SW480 (cell line): ENCODE measurements around the gene SPDYC.
A peak's percentile ranks its signal among the peaks of the same experiment; 100 is the strongest.

Source experiments
- DNase-seq: peaks from one replicate; pipeline ENCODE4 v3.0.0-alpha.2; 2016; ENCODE audit warnings: low spot score

The SPDYC gene

DNA sequence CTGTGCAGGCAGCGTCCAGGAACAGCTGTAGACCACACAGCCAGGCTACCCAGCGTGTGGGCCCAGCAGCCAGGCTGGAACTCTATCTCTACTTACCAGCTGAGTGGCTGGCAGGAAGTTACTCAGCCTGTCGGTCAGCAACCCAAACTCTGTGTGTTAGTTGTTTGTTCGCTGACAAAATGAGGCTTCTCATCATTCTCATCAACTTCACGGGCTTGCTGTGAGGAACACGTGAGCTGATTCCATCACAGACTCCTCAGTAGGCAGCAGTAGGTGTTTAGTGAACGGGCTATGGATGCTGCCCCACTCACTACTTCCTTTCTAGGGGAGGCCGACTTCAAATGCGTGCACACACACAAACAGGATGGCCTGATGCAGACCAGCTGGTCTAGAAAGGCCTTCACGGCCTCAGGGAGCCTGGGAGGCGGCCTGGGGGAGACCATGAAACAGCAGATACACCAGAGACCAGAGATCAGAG lies 830 bp upstream of the SPDYC start:
- no peak for DNase-seq

DNA sequence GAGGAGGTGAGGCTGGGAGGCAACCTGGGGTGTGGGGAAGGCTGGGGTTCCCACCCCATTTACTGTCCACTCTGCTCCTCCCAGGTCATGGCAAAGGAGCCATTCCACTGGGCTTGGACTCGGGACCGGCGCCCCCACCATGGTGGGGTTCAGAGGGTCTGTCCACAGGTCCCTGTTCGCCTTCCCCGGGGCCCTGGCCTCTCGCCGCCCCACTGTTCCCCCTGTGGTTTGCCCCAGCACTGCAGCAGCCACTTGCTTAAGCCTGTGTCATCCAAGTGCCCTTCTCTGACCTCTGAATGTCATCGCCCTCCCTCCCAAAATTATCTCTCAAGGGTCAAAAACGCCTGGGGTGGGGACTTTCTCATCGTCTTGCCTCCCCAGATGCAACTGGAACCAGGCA lies 2.6 kb downstream of the SPDYC start:
- DNase-seq: no peak

DNA sequence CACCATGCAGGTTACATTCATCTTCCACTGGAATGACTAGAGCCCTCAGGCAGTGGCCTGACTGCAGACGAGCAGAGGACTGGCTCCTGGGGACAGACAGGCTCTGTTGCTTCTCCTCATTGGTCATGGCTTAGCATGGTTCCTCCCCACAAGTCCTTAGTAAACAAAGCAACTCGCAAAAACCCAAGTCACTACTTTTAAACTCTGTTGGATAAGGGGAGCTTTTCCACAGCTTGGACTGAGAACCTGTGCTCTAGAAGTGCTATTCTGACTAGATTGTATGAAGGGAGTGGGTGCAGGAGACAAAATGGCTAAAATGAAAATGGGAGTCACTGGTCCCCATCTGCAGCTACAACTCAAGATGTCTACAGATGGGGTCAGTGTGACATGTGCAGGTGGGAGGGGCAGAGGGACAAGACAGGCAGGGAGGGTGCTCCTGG lies 4.6 kb downstream of the SPDYC start:
- DNase-seq: peak; percentile 16

DNA sequence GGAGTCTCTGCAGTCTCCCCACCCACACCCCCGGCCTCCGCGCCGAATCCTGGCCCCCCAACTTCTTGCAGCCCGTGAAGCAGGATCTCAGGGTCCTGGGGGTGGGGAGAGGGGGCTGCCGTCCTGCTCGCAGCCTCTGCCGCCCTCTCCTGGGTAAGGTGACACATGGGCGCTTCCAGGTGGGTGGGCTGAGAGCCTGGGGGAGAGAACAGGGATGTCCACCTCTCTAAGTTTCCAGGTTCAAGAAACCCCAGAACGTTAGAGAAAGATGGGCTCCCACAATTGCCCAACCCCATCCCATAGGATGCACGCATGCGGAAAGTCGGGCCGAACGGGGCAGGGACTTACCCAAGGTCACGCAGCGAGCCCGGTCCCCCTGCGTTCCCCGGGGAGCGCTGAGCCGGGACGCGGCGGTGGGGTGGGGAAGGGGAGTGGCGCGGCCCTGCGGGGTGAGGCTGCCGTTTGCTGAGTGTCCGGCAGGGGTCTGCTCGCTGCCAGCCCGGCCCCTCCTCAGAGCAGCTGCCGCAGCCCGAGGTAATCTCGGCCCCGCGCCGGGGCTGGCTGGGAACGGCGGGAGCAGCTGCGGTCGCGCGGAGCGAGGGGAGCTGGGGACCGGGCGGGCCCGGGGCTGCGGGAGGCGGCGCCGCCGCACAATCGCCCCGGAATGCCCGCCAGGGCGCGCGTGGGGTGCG lies 11.0 kb downstream of the SPDYC start:
- DNase-seq: peak; percentile 71

DNA sequence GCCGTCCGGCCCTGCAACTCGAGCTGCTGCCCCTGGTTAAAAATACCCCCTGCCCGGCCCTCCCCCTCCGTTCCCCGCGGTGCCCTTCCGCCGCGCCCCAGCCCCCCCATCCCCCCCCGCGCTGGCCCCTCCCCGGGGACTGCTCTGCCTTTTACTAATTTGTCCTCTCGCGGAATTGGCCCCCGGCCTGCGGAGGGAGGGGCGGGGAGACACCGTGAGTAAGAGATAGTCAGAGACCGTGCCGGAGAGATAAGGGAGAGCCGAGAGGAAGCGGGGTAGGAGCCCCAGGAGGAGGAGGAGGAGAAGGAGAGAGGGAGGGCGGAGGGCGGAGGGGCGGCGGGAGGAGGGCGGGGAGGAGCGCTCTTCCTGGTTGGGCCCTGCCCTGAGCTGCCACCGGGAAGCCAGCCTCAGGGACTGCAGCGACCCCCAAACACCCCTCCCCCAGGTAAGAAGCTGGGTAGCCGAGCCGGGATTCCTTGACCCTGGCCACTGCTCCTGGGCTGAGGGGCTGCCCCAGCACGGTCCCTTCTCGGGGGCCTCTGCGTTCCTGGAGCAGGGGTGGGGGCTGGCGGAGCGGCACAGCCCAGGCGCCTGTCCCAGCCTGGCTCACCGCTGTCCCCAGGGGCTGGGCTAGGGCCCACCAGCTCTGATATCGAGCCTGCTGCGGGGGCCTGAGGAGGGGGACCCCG lies 11.7 kb downstream of the SPDYC start, which contains the start of gene CAPN1:
CAPN1 (plus strand) TSS at position 360 of the 689 bp plus-strand sequence. CDS start 774 bp downstream, outside the sequence.
- DNase-seq: peak; percentile 87

DNA sequence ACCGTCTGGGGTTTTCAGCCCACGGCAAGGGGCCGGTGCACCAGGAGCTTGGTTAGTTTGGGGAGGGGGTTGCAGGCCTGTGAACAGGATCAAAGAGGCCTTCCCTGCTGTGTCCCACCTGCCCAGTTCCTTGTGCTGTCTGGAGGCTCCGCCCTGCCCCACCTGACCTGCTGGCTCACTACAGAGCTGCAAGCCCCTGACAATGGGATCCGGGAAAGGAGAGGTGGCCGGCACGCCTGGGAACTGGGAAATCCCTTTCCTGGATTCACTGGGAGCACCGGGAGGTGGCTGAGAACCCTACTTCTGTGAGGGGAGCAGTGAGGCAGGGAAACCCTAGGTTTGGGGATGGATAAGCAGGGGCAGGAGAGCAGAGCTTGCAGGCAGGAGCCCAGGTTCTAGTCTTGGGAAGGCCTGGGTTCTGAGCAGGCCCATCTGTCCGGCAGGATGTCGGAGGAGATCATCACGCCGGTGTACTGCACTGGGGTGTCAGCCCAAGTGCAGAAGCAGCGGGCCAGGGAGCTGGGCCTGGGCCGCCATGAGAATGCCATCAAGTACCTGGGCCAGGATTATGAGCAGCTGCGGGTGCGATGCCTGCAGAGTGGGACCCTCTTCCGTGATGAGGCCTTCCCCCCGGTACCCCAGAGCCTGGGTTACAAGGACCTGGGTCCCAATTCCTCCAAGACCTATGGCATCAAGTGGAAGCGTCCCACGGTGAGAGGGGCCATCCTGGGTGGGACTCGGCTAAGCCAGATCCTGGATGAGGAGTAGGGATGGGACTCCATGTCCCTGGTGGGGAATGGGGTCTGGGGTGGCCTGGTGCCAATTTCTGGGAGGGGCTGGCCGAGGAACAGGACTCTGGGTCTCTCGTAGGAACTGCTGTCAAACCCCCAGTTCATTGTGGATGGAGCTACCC lies 12.5 kb downstream of the SPDYC start:
- DNase-seq: peak; percentile 69

DNA sequence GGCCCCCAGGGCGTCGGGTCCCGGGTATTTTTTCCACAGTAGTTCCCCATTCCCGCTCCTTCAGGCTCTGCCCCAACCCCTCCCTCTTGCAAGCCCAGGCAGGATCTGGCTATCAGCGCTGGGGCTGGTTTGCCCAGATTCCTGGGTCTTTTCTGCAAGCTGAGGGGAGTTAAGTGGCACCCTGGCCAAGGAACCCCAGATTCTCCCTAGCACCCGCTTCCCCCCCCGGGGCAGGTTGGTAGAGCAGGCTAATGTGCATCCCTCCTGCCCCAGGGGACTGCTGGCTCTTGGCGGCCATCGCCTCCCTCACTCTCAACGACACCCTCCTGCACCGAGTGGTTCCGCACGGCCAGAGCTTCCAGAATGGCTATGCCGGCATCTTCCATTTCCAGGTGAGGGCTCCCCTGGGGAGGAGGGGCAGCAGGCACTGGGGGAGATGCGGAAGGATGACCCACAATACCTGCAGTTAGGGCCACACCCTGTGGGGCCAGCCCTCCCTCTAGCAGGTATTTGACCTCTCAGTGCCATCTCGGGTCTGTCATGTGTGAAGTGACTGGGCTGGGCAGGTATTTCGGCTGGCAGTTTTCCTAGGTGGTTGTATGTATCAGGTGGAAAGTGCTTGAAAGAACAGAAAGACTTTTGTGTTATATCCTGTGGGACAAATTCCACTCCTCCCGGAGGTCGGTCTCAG lies 13.3 kb downstream of the SPDYC start:
- DNase-seq: peak; percentile 86

DNA sequence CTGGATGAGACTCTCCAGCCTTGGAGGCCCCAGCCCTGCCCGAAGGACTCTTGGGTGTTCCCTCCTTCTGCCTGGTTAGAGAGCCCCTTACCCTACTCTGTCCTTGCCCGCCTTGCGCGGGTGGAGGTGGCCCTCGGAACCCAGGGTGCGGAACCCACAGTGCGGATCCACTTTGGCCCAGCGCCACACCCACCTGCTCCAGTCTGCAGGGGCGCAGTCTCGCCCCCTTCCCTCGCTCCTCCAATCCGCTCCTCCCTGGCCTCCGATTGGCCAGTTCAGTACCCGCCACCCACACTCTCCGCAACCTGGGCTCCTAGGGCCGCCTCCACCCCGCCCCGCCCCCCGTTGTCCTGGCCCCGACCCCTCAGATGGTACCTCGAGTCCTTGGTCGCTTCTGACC lies 14.1 kb downstream of the SPDYC start:
- no peak for DNase-seq

DNA sequence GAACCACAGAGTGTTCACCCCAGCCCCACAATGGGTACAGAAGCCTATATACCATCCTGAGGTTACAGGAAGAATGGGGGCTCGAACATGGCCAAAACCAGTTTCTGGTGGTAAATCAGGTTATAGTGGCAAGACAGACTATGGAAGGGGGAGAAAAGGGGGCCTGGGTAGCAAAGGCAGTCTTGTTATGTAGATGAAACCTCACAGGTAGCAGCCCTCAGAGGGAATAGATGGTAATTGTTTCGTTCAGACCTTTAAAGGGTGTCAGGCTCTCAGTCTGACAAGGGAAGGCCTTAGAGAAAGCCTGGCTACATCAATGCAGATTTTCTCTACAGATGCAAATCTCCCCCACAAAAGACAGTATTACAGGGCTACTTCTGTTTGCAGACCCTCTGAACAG lies 15.1 kb downstream of the SPDYC start:
- no peak for DNase-seq

DNA sequence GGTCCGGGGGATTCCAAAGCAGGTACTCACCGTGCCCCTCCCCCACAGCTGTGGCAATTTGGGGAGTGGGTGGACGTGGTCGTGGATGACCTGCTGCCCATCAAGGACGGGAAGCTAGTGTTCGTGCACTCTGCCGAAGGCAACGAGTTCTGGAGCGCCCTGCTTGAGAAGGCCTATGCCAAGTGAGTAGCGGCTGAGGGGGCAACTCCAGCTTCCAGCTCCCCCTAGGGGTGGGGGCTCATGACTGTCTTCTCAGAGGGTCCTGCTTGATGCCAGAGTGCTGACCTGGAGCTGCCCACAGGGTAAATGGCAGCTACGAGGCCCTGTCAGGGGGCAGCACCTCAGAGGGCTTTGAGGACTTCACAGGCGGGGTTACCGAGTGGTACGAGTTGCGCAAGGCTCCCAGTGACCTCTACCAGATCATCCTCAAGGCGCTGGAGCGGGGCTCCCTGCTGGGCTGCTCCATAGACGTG lies 15.9 kb downstream of the SPDYC start:
- DNase-seq: no peak

DNA sequence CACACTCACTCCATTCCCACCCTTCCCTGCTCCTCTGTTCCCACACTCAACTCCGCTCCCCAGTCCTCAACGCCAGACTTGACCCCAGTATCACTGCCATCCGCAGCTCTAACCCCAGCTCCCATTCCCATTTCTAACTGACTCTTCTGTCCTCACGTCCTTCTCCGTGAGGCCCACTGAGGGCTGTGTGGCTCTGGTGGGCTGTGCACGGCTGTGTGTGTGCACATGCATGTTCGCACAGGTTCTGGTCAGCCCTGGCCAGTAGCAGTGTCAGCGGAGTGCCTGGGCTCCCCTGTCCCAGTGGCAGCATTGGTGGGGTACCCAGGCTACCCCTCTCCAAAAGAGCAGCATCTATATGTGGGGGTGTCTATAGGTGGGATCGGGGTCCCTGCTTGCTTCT lies 16.7 kb downstream of the SPDYC start:
- DNase-seq: no peak

DNA sequence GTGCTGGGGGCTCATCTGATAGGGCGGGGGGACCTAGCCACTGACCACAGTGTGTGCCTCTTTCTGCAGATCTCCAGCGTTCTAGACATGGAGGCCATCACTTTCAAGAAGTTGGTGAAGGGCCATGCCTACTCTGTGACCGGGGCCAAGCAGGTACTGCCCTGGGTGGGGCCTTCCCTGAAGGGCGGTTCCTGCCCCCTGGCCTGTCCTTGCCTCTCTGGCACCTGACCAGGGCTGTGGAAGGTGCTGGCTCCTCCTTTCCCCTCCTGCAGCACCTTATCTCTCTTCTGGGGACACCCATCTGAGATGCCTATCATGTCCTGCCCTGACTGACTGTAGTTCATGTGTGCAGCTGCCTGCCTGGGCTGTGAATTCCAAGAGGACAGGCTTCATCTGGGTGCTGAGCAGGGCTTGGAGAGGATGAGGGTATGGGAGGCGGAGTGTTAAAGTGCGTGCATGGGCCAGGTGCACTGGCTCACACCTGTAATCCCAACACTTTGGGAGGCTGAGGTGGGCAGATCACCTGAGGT lies 17.2 kb downstream of the SPDYC start:
- no peak for DNase-seq

DNA sequence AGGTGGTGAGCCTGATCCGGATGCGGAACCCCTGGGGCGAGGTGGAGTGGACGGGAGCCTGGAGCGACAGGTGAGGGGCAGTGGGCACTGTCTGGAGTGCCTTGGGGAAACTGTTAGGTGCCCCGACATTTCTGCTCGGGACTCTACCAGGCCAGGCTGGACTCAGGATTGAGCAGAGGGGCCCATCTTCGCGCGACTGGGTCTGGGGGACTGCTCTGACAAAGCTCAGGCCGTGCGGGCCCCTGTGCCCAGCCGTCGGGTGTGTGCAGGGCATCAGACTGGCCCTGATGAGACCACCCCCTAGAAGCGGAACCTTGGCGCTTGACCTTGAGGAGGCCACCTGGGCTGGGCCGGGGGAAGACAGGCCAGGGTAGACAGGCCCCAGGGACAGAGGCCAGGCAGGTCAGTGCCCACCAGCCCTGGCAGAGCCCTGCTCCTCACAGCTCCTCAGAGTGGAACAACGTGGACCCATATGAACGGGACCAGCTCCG lies 18.0 kb downstream of the SPDYC start:
- no peak for DNase-seq

DNA sequence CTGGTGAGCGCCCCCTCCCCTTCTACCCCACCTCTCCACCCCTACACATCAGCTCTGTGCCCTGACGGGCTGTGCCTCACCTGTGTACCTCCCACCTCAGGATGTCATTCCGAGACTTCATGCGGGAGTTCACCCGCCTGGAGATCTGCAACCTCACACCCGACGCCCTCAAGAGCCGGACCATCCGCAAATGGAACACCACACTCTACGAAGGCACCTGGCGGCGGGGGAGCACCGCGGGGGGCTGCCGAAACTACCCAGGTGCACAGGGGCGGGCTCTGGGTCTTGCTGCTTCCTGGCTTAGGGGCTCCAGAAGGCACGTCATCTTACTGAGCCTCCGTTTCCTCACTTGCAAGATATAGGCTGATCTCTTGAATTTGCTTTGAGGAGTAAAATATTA lies 18.5 kb downstream of the SPDYC start:
- DNase-seq: no peak

DNA sequence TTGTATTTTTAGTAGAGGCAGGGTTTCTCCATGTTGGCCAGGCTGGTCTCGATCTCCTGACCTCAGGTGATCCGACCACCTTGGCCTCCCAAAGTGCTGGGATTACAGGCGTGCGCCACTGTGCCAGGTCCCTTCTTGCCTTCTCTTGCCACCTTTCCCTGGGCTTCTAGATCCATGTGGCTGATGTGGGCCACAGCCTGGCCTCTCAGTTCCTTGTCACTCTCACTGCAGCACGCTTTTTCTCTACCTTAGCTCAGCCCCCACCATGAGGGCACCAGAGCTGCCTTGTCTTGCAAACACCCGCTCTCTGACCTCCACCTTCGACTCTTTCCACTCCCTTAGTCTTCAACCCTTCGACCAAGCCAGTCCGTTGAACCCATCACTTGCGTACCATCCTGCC lies 19.2 kb downstream of the SPDYC start:
- no peak for DNase-seq

DNA sequence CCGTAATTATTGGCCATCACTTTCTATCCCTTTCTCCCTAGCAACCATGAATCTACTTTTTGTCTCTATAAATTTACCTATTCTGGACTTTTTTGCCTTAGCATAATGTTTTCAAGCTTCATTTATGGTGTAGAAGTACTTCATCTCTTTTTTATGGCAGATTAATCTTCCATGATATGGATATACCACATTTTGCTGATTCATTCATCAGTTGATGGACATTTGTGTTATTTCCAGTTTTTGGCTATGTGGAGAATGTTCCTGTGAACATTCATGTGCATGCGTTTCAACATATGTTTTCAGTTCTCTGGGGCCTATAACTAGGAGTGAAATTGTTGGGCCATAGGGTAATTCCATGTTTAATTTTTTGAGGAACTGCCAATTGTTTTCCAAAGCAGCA lies 24.5 kb downstream of the SPDYC start:
- DNase-seq: no peak

DNA sequence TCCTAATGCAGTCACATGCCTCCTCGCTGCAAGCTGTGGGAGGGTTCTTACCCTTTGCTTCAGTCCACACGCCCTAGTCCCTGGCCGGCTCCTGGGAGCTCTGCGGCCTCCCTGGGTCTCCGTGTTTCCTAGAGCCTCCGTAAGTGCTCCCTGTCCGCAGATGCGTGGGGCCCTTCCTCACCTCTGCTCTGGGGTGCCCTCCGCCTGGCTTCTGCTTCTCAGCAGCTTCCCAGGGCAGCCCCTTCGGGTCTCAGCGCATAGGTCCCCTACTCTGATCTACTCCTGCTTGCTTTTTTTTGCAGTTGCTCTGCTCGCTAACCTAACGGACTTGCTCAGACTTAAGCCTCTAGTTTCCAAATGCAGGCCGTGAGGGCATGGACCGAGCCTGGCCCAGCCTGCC lies 34.1 kb downstream of the SPDYC start:
- no peak for DNase-seq

DNA sequence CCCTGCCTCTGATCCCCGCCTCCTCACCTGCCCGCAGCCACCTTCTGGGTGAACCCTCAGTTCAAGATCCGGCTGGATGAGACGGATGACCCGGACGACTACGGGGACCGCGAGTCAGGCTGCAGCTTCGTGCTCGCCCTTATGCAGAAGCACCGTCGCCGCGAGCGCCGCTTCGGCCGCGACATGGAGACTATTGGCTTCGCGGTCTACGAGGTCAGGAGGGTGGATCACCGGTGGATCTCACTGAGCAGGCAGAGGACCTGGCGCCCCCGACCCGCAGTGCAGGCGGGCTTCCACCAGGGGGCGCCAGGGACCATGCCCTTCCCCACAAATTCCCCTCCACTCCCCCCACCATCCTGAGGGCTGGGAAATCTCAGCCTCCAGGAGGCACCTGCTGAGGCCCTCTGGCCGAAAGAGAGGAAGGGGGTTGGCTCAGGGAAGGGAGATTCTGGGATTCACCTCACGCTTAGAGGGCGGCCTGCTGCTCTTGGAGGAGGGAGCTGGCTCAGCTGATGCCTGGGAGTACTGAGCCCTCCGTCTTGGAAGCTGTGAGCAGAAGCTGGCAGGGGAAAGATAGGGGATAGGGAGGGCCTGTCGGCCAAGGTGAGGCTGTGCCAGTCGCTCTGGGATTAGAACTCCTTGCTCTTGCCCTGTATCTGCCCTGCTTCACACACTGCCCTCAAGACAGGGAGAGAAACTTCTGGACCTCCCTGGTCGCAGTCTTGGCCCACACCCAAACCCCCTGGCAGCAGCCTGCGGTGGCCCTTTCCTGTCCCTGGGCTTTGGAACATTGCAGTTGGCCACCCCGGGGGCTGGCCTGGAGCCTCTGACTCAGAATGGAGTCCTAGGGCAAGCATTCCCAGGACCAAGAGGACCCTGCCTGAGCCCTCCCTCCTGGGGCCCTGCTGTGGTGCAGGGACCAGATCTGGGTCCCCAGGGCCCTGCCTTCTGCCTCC lies 34.9 kb downstream of the SPDYC start:
- no peak for DNase-seq

DNA sequence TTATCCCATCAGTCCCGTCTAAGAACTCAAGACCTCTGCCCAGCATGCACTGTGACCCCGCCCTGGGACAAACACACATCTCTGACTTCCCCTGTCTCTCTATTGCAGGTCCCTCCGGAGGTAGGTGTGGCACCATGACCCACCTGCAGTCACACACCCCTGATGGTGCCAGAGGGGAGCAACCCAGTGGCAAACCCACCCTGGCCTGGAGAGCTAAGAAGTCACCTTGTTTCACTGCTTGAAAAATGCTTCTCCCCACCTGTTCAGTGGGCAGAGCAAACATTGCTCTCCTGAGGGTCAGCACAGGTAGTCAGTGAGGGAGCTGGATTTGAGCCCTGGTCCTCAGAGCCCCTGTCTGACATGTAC lies 35.6 kb downstream of the SPDYC start:
- DNase-seq: no peak

DNA sequence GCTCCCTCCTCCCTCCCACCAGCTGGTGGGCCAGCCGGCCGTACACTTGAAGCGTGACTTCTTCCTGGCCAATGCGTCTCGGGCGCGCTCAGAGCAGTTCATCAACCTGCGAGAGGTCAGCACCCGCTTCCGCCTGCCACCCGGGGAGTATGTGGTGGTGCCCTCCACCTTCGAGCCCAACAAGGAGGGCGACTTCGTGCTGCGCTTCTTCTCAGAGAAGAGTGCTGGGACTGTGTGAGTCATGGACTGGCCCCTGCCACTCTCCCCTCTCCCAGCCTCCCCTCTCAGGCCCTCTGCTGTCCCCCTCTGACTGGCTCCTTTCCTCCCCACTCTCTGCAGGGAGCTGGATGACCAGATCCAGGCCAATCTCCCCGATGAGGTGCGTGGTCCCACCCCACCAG lies 36.4 kb downstream of the SPDYC start:
- DNase-seq: no peak
